Fibroblast of lung (primary cell): ENCODE data around the gene SLC66A2.

ENCODE experiments used
- EZH2 ChIP-seq: IDR thresholded peaks from 2 replicates; pipeline ENCODE4 v1.5.1; 2012; ENCODE audit warnings: low read length, control low read depth, mild to moderate bottlenecking; ENCODE audit errors: missing control alignments
- TF ChIP-seq, protein P1 (sequence below), 2 donors: IDR thresholded peaks in 1 of 2; conservative IDR thresholded peaks in 1 of 2; 1 replicate in 1 of 2; 2 replicates in 1 of 2; pipeline ENCODE4 v1.5.1; 2011 to 2012; ENCODE audit warnings: low read length in 2 of 2, control low read depth in 1 of 2, inconsistent platforms in 1 of 2, low read depth in 1 of 2, mild to moderate bottlenecking in 1 of 2

DNA sequence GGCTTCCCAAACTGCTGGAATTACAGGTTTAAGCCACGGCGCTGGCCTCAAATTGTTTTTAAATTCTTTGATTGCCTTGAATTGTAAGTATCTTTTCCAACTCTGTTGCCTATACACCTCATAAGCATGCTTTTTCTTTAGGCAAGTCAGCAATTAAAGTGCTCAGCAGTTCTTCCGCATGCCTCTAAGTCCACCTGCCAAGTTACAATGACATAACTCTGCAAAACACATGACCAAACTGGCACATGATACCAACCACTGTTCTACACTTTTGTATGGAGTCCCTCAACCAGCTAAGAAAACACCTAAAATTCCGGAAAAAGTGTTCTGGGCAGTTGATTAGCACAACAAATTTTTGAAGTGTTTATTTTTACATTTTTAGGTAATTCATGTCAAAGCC, 31.8 kb upstream of the SLC66A2 start:
- TF ChIP-seq, protein P1, sequence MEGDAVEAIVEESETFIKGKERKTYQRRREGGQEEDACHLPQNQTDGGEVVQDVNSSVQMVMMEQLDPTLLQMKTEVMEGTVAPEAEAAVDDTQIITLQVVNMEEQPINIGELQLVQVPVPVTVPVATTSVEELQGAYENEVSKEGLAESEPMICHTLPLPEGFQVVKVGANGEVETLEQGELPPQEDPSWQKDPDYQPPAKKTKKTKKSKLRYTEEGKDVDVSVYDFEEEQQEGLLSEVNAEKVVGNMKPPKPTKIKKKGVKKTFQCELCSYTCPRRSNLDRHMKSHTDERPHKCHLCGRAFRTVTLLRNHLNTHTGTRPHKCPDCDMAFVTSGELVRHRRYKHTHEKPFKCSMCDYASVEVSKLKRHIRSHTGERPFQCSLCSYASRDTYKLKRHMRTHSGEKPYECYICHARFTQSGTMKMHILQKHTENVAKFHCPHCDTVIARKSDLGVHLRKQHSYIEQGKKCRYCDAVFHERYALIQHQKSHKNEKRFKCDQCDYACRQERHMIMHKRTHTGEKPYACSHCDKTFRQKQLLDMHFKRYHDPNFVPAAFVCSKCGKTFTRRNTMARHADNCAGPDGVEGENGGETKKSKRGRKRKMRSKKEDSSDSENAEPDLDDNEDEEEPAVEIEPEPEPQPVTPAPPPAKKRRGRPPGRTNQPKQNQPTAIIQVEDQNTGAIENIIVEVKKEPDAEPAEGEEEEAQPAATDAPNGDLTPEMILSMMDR (conservative IDR thresholded peaks at IDR 0.05 in 1 of 2, IDR thresholded peaks at IDR 0.05 in 1 of 2; ENCODE audit: low read depth in 1 of 2, low read length in 2 of 2), result no peak
- TF ChIP-seq EZH2, result no peak
